ENCODE measurements around the gene RAPGEF5.

- TF ChIP-seq EZH2 (IDR thresholded peaks at IDR 0.05; ENCODE audit: insufficient read depth, poor library complexity, severe bottlenecking) (no peak), EZH2phosphoT487 (IDR thresholded peaks at IDR 0.05; ENCODE audit: insufficient read depth, low read depth) (no peak)
These were observed 2.1 kb upstream of the RAPGEF5 start for GRCh38 chr7:22358820-22359697.
